HG02678 (cell line): Measurements from ENCODE around the gene HOXA13.

Source experiments
- ATAC-seq: cut with Tn5 transposase; IDR thresholded peaks from one replicate; pipeline ENCODE4 v1.9.1; 2021; ENCODE audit warnings: mild to moderate bottlenecking, moderate library complexity; ENCODE audit not compliant: unreplicated experiment

The HOXA13 gene

DNA sequence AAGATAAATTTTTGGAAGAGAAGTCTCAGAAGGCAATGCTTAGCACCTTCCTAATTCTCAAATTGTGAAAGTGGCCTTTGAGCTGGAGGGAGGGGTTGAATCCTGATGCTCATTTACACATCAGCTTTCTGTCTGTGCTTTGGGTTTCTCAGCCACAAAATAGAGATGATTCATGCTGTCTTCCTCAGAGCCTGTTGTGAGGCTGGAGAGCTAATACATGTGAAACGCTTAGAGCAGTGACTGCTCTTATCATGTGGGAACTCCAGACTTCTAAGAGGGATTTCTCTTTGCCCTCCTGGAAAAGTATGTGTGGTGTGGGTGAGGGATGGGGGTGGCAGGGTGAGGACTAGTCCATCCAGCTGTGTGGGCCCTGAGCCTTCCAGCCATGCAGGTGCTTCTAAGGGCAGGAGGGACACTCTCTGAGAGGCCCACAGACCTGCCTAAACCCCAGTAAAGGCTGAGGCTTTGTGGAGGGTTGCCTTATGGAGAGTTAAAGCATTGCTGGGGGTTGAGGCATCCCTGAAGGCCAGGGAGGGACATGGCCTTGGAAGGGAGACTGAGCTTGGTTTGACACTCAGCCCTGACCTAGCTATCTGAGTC lies 37.9 kb upstream of the HOXA13 start:
- no peak for ATAC-seq

DNA sequence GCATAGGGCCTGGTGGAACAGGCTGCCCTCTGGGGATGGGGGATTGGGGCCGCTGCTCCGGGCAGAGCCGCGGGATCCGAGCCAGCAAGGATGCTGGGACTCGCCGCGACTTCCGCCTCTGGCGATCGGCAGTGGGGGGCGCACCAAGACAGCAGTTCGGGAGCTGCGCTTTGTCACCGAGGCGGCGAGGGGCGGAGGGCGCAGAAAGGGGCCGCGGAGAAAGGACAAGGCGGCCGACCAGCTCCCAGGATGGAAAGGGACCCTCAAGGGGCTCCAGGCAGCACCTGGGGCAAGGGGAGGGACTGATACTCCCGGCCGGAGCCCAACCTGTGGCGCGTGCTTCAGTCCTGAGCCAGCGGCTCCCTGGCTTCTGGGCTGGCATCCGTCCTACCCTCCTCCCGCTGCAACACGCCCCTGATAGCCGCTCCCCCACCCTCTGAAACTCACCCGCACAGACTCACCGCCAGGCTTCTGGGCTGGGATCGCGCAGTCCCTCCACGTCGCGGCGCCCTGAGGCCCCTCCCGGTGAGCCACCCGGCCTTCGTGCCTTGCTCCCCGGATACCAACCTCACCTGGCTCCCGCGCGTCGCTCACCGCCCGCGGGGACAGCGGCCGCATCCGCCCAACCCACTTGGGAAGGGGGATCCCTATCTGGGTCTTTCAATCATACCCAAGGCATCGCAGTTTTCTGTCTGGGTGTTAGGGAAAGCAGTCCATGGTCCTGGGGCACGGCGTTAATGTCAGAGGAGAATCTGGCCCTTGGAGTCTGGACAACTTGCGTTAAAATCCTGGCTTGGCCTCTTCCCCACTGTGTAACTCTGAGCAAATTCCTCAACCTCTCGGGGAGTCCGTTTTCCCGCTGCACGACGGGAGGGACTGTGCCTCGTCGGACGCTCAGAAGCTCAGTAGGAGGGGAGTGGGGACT lies 35.8 kb upstream of the HOXA13 start:
- no peak for ATAC-seq

DNA sequence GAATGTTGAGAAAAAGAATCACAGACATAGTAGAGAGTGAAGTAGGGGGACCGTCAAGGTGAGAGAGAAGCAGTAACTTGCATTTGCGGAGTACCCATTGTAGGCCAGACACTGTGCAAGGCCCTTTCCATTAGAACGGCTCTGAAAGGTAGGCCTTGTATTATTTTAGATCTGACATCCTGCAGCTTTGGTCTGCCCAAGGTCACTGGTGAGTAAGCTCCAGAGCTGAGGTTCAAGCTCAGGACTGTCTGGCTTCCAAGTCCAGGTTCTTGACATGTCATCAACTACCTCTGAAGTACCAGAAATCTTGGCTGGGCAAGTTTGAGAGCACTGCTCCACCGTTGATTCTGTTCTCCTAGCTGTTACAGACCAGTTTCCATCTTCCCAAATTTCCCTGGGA lies 29.6 kb upstream of the HOXA13 start:
- ATAC-seq, result no peak

DNA sequence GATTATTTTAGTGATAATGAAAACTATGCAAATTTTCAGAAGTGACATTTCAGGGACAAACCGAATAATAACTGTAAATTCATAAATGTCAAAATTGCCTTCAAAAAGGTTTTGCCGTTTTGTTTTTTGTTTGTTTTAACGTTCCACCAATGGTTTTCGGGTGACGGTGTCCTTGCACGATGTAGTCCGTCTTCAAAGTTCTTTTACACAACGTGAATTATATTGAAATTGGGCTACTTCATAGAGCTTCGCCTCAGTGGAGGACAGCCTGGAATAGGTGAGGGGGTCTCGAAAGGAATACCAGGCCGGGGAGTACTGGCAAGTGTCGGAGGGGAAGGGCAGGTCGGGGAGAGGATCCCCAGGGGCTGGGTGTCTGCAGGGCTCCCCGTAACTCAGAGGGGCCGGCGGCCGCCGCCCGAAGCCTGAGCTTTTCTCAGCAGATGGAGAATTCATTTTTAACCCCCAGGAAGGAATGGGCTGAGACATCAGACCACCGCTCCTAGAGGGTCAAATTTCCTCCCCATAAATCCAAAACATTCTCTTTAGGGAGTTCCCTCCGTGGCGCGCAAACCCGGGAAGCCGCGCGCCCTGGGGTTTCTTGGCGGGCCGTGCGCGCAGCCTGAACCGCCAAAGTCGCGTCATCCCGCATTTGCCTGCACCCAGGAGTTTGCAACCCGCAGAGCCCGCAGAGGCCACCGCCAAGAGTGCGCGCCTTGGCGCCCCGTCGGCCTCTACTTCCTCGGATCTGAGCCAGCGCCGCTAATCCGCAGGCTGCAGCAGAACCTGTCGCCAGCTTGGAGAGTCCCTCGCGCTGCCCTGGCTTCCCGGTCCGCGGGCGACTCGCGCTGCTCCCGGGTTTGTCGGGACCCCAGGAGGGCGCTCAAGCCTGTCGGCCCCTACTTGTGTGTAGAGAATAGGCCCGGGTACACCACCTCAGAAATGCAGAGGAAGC lies 25.4 kb upstream of the HOXA13 start:
- ATAC-seq, result no peak

DNA sequence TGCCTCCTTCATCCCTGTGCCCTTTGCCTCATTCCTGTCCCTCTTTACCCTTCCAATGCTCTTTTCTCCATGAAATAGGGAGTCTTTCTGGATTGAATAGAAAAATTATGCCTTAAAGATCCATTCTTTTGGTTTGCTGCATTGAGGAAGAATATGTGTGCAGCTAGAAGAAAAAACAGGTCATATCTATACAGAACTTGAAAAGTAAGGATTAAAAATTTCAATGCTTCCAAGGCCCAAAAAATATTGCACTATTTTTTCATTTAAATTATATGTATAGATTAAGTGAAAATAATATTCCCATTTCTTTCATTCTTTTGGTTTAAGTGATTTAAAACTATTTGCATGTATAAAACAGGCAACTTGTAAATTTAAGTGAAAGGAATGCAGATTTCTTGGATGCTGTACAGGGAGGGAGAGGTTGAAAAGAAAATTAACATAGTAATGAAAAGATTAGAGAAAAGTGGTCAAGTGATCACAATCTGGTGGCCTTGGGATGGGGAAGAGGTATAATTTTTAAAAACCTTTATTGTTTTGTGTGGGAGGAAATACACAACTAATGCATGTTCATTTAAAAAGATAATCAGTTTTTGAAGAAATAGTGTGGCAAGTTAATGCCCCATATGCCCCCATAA lies 24.2 kb upstream of the HOXA13 start:
- ATAC-seq, result no peak

DNA sequence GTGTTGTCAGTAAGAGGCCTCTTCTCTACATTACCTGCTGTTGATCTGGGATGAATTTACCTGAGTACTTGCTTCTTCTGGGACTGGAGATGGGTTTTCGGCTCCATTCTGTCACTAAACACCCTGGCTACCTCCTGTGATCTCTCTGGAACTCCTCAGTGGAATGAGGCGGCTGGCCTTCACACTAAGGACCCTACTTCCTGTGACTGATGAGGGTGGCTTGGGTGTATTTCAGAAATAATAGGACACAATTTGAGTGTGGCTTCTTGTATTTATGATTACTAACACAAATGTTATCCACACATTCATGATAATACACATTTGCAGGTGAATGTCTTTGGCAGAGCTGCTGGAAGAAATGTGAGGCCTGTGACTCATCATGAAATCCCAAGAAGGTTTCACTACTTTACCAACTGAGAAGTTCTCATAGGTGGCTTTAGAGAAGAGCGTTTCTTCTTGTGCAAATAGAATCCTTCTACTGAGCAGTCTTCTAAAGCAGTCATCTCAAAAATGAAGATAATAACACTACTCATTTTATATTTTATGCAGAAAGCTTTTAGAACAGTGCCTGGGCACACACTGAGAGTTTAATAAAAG lies 21.4 kb upstream of the HOXA13 start:
- no peak for ATAC-seq

DNA sequence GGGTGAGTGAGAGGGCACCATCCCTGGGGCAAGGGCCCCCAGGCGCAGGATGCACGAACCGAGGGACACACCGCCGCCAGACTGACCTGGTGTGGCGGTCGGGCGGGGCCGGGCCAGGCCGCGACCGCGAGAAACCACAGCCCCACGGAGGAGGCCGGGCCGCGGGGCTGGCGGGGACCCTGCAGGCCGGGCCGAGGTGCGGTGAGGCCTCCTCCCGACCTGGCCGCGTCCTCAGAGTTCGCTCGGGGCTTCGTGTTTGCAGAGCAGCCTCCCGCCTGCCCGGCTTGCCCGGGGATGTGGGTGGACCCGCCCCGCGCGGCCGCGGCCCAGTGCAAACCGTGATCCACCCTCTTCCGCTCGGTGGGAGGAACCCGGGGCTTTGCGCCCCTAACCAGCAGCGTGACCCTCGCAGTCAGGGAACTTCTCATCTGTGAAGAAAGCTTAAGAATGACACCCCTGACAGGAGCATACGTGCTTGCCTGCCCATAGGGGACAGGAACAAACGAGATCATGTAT lies 20.6 kb upstream of the HOXA13 start:
- no peak for ATAC-seq

DNA sequence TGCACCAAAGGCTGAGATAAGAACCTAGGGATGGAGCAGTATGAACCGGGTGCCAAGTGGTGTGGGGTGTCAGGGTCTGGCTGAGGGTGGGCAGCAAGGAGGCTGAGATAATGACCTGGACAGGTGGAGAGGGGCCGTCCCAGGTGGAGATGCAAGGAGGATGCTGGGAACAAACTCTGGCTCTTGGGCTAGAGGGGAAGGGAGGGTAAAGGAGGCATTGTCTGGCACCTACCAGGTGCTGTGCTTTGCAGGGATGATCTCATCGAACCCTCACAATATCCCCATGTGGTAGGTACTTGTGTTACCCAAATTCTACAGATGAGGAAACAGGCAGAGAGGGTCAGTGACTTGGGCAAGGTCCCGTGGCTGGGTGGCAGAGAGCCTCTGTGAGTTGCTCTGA lies 19.9 kb upstream of the HOXA13 start:
- no peak for ATAC-seq

DNA sequence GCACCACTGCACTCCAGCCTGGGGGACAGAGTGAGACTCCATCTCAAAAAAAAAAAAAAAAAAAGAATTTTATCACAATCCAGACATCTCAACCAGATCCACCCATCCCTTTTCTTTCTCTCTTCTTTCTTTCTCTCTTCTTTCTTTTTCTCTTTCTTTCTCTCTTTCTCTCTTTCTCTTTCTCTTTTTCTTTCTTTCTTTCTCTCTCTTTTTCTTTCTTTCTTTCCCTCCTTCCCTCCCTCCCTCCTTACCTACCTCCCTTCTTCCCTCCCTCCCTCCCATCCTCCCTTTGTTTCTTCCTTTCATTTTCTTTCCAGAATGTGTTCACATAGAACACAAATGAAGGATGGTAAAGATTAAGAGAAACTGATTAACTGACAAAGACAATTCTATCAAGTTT lies 18.1 kb upstream of the HOXA13 start:
- no peak for ATAC-seq

DNA sequence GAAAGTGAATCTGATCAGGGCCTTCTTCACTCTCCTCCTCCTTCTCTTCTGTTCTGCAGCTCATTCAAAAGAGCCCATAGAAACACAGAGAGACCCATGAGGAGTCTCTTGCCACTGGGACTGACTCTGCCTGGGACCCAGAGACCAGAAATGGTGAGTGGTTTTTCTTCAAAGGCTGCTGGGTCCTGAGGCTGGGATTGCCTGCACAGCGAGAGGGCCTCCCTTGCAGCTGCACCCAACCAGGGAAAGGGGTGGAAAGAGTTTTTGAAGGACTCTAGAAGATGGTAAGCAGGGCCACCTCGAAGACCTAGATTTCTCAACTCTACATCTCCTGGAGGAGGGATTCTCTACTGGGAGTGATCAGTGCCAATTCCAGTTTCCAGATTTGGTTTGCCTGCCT lies 15.5 kb upstream of the HOXA13 start:
- ATAC-seq, result no peak

DNA sequence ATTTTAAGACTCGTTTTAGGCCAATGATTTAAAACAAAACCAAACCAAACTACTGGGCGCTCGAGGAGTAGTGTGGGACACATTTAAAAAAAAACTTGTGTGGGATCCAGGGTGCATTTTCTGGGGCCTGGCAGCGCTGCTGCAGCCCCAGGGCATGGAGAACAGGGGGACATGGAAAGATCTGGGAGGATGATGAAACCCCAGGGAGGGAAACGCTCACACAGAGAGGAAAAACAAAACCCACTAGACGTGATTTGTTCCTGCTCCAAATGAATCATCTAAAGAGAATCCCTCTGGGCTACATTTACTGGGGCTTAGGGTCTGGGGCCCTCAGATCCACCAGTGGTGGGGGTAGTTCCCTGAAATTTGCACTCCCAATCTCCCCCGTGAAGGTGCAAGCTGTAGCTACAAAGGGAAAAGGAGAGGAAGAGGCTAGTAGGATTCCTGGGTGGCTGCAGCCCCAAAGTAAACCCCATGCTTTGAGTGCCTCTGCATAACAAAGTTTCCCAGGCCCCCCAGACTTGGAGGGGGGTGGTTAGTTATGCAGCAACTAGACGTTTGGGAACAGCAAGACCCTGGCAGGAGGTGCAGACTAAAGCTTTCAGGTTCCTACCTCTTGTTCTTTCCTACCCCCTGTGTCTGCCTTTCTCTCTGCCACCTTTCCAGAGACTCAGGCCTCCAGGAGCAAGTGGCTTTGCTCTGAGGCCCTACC lies 14.5 kb upstream of the HOXA13 start:
- ATAC-seq, result no peak

DNA sequence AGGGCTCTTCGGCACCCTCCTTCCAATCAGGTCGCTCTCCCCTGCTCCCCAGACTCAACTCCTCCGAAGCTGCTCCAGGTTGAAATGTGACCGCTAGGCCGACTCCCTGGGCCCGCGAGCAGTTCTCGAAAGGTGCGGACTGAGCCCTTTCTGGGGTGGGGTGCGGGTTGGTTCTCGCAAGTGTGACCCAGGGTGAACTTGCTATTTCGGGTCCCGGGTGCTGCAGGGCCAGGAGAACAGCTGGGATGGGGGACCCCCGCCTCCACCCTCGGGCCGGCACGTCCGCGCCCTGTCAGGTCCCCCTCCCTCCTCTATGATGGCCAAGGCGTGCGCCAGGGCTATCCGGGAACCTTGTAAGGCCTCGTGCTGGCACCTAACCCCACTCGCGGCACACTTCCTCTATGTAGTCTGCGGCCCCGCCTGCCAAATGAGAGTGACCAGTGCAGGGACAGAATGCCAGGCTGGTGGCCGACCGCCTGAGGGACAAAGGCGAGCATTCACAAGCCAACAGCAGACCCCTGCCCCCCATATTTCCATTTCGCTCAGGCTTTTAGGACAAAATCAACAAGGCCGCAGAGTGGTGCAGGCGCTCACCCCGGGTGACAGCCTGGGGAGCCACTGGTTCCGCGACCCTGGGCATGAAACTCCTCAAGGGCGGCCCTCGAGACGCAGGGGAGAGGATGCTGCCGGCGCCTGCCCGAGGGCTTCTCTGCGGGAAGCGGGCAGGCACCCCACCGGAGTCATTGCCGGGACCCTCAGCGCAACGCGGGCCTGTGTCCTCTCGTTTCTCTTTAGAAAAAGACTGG lies 13.7 kb upstream of the HOXA13 start:
- no peak for ATAC-seq

DNA sequence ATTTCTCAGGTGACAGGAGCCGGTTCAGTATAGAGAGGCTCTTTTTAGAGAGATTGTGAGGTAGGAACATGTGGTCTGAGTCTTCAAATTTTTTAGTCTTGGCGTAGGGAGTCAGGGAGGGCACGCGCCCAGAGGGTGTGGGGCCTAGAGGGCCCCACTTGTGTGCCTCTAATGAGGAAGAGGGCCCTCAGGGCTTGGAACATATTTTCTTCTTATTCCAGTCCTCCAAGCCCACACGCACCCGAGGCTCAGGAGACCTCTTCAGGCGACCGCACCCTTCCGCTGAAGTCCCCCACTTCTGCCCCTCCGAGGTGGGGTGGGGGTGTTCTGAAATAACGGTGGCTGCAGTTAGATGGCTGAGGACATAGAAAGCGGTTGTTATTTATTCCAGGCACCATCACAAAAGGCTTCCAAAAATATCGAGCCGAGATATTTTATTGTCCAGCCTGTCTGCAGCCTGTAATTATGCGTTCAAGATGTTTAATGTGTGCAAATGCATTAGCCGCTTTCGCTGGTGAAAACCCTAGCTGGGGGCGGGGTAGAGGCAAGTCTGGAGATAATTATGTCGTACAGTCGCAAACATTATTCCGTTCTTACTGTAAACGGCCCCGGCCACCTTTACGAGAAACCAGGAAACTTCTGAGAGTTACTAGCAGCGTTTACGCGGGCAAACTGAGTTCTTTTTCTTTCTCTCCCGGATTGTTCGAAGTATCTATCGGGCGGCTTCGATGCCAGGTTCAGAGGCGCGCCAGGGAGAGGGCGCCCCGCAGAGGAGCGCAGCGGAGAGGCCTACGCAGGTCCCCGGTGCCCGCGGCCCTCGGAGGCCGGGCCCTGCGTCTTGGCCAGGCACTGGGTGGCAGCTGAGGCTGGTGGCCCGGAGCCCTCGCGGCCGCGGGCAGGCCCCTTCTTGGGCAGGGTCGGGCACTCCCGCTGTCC lies 12.9 kb upstream of the HOXA13 start:
- no peak for ATAC-seq

DNA sequence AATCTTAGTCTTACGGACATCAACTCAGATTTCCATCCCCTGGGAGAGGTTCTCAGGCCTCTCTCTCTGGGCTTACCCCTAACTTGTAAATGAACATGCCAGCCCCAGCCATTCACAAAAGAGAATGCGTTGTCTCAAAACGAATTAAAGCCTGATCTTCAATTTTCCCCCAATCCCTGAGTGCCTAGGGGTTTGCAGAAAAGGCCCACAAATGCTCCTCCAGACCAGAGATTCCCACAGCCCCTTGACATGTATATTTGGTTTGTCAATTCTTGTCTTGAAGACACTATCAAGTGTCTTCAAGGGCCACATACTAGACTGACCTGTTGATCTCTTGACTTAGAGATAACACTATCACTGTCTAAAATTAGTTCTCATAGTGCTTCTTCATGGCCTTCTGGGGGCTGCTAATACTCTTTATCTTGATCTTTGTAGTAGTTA lies 11.9 kb upstream of the HOXA13 start:
- no peak for ATAC-seq

DNA sequence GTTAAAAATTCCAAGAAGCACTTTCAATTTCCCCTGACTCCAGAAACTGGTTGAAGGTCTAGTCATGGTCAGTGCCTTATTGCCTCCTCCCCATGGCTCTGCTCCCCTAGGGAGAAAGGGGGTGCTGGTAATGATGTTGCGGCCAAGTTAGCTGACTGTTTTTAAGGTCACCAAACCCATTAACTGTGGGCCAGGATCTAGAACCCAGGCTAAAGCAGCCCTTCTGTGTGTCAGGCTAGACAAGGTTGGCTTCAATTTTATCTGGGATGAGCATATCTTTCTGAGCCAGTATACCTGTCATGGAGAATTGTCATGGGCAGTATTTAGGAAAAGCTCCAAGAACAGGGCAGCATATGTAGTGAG lies 11.2 kb upstream of the HOXA13 start:
- ATAC-seq, result no peak

DNA sequence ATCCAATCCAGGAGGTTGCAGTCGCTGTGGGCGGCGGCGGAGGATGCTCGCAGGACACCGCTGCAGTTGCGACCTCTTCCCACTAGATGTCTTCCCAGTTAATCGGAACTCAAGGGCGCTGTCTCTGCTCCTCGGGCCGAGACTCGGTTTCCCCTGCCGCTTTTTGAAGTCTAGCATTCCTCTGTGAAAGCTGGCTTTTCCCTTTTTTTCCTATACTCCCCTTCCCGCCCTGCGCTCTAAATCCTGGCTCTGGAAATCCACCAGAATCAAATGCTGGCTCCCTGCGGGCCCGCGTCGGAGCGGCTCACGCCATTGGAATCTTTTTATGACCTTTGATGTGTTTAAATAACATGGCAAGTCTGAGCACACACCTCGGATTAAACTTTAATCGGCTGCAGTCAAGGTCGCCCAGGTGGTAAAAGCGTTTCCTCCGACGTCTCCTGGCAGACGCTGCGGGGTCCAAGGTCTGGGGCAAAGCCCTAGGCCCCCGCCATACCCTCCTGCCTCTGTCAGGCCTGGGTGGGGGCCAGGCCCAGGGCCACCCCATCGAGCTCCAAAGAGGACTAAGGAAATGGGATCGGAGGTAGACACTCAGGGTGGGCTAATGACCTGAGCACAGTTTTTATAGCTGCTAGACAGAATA lies 10.7 kb upstream of the HOXA13 start:
- ATAC-seq, result peak; percentile 48

DNA sequence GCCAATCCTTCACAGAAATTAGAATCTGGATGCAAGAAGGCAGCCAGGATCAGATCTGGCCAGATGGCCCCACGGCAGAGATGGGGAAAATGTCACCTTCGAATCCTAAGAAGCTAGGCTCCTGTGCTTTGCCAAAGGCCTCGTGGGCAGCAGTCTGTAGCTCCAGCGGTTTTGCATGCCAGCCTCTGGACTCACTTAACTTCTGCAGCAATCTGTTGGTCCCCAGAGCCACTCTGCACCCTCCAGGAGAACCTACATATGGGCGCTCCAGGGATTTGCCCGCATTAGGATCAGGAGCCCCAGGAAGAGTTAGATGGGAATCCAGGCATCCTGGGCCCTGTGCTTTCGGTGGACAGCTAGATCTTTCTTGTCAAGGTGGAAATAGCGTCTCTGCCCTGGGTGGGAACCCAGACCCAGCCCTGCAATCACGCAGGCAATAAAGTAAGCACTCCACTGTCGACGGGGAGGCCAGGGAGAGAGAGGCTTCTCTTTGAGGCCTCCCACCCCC lies 10.1 kb upstream of the HOXA13 start:
- ATAC-seq, result no peak
